Measurements from ENCODE around the gene MDH1B.

DNA sequence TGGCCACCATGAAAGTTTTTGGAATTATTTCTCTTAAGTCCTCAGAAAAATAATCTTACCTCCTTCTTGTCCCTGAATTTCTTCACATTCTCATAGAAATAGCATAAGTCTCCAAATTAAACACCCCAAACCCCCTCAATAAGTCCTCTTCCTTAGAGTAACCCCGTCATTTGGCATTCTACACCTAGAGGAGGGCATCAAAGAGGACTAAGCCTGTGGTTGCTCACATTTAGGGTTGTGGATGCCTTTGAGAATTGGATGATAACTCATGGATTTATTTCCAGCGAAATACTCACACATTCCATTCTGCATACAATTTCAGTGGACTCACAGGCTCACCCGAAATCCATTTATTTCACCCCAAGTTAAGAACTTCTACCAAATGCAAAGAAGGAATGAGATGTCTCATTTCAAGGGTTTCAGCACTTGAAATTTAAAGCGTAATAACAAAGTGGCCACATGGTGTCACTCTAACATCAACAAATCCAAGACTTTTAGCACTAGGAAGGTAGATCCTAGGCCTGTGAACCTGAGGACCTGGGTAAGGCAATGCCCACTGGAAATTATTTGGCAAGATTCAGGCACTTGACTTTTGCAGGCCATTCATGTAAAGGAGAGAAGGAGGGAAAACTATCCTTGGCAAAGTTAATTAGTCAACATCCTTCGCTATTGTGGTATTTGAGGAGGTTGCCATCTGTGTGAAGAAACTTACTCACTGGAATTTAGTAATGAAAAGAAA, 71.6 kb downstream of the MDH1B start:
- TF ChIP-seq, protein P1, sequence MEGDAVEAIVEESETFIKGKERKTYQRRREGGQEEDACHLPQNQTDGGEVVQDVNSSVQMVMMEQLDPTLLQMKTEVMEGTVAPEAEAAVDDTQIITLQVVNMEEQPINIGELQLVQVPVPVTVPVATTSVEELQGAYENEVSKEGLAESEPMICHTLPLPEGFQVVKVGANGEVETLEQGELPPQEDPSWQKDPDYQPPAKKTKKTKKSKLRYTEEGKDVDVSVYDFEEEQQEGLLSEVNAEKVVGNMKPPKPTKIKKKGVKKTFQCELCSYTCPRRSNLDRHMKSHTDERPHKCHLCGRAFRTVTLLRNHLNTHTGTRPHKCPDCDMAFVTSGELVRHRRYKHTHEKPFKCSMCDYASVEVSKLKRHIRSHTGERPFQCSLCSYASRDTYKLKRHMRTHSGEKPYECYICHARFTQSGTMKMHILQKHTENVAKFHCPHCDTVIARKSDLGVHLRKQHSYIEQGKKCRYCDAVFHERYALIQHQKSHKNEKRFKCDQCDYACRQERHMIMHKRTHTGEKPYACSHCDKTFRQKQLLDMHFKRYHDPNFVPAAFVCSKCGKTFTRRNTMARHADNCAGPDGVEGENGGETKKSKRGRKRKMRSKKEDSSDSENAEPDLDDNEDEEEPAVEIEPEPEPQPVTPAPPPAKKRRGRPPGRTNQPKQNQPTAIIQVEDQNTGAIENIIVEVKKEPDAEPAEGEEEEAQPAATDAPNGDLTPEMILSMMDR (IDR thresholded peaks at IDR 0.05; ENCODE audit: extremely low read depth in 1 of 2, insufficient read depth in 1 of 2, low read depth in 1 of 2, low read length in 2 of 2) = peak; percentile 35 to 40
- TF ChIP-seq POLR2A (IDR thresholded peaks at IDR 0.05; ENCODE audit: low read depth, low read length) (no peak), POLR2AphosphoS5 (IDR thresholded peaks at IDR 0.05; ENCODE audit: insufficient read depth, low read depth, low read length) (no peak), JUN (IDR thresholded peaks at IDR 0.05; ENCODE audit: borderline replicate concordance, insufficient read depth, insufficient read length, low read depth) (no peak), GATA2 (IDR thresholded peaks at IDR 0.05; ENCODE audit: insufficient read depth, insufficient read length, low read depth, low read length) (no peak), MYC (IDR thresholded peaks at IDR 0.05; ENCODE audit: low read depth, low read length) (no peak), EZH2 (IDR thresholded peaks at IDR 0.05; ENCODE audit: borderline replicate concordance, low read depth, low read length, severe bottlenecking) (no peak)
- TF ChIP-seq, protein P2, sequence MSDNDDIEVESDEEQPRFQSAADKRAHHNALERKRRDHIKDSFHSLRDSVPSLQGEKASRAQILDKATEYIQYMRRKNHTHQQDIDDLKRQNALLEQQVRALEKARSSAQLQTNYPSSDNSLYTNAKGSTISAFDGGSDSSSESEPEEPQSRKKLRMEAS (IDR thresholded peaks at IDR 0.05; ENCODE audit: insufficient read depth, insufficient read length) = no peak
